ENCODE measurements around the gene WDR7.

DNA sequence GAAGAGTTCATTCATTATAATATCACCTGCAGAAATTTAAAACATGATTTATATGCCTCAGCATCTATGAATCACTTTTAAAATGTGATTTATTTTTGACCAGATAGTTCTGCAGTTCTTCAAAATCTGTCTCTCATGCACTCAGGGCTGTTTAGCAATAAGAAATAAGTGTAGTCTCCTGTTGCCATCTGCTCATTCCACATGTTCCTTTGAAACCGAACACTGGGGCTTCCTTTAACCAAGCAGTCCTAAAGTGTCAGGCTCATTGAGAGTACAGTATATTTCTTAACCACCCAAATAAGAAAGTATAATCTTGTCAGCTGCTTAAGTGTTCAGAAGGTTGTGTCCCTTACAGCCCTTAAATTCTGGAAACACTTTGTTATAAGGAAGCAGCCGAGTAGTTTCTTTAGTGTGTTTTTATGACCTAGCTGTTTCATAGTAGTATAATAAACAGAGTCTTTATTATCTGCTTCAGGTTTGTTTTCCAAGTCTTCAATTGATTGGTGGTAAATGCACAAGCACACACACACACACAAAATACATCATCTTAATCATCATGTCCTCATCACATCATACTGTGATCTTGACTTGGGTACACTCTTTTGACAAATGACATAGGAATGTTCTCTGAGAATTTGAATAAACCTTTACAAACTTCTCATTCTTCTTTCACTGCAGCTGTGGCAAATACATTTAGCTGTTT lies 10.4 kb downstream of the WDR7 start:
- TF ChIP-seq CTCF (IDR thresholded peaks at IDR 0.05) = no peak
- no peak for TF ChIP-seq POLR2A (IDR thresholded peaks at IDR 0.05)
